RWPE2 (cell line): ENCODE data around the gene P3R3URF.
"Not testable (repeated sequence)": the region's sequence is repeated elsewhere in the genome, so short reads cannot be mapped to it uniquely, and the experiment has no call there.

Source experiments
- ATAC-seq: fragments of 200-7000 bp; cut with Tn5 transposase; 3 replicates; pipeline ENCODE4 v1.9.1; 2021; ENCODE audit warnings: low read depth
- DNase-seq: peaks from one replicate; pipeline ENCODE4 v3.0.0-alpha.2; 2020; ENCODE audit warnings: low spot score
- H3K27ac ChIP-seq: fragments of 450-650 bp; 2 replicates; pipeline ENCODE4 v1.5.1; 2017; ENCODE audit warnings: mild to moderate bottlenecking; ENCODE audit not compliant: poor library complexity, severe bottlenecking
- H3K27me3 ChIP-seq: fragments of 250-450 bp; sonication (Bioruptor Pico); 2 replicates; pipeline ENCODE4 v1.5.1; 2021; ENCODE audit warnings: mild to moderate bottlenecking, moderate library complexity; ENCODE audit not compliant: insufficient read depth, poor library complexity, severe bottlenecking
- H3K36me3 ChIP-seq: fragments of 250-450 bp; sonication (Bioruptor Pico); 2 replicates; pipeline ENCODE4 v1.5.1; 2020; ENCODE audit warnings: low read depth, mild to moderate bottlenecking, moderate library complexity
- H3K4me1 ChIP-seq: fragments of 250-450 bp; sonication (Bioruptor Pico); 2 replicates; pipeline ENCODE4 v1.5.1; 2021; ENCODE audit warnings: mild to moderate bottlenecking, moderate library complexity; ENCODE audit not compliant: insufficient read depth, poor library complexity, severe bottlenecking
- H3K4me3 ChIP-seq: fragments of 250-450 bp; sonication (Bioruptor Pico); 2 replicates; pipeline ENCODE4 v1.5.1; 2021; ENCODE audit warnings: mild to moderate bottlenecking, moderate library complexity; ENCODE audit not compliant: severe bottlenecking
- H3K9me3 ChIP-seq: fragments of 250-450 bp; sonication (Bioruptor Pico); 2 replicates; pipeline ENCODE4 v1.5.1; 2021; ENCODE audit warnings: mild to moderate bottlenecking, moderate library complexity; ENCODE audit not compliant: severe bottlenecking
- CTCF ChIP-seq: fragments of 450-650 bp; IDR thresholded peaks from one replicate; pipeline ENCODE4 v1.5.1; 2017; ENCODE audit warnings: mild to moderate bottlenecking, moderate library complexity; ENCODE audit not compliant: poor library complexity, severe bottlenecking

P3R3URF gene

GRCh38 chr1:46176211-46176865 is at the start of gene P3R3URF:
P3R3URF (minus strand) TSS chr1:46176488; CDS start chr1:46176471, 17 bp downstream.
- no peak for TF ChIP-seq CTCF
- no peak within 1 kb of the TSS for H3K4me3 ChIP-seq
- H3K36me3 ChIP-seq = no peaks in the 10 kb centered on the region
- peaks cover 21% of the 10 kb centered on the region for H3K4me1 ChIP-seq
- H3K9me3 ChIP-seq = no peaks in the 10 kb centered on the region
- DNase-seq (no peak), ATAC-seq (no peak)
- H3K27me3 ChIP-seq = no peaks in the 10 kb centered on the region
- no peak within 1 kb of the TSS for H3K27ac ChIP-seq

GRCh38 chr1:46224966-46225365 is 48.7 kb upstream of the P3R3URF start:
- no peaks in the 10 kb centered on the region for H3K4me1 ChIP-seq
- ATAC-seq = no peak
- H3K27me3 ChIP-seq = no peaks in the 10 kb centered on the region
- H3K4me3 ChIP-seq = no peak overlapping the region
- peaks cover 3% of the 10 kb centered on the region; the same call in 1 of the 2 replicates for H3K36me3 ChIP-seq
- DNase-seq = no peak
- TF ChIP-seq CTCF = no peak
- no peak overlapping the region for H3K27ac ChIP-seq
- H3K9me3 ChIP-seq = no peaks in the 10 kb centered on the region

GRCh38 chr1:46223472-46223943 is 47.2 kb upstream of the P3R3URF start:
- DNase-seq (peak; percentile 69), ATAC-seq (peak; percentile 92)
- Histone ChIP-seq H3K27me3 (no peaks in the 10 kb centered on the region), H3K9me3 (no peaks in the 10 kb centered on the region), H3K4me3 (no peak overlapping the region), H3K36me3 (peaks cover 9% of the 10 kb centered on the region; the same call in 1 of the 2 replicates), H3K27ac (no peak overlapping the region), H3K4me1 (peaks cover 6% of the 10 kb centered on the region)
- TF ChIP-seq CTCF = peak; percentile 97

GRCh38 chr1:46223055-46223454 is 46.8 kb upstream of the P3R3URF start:
- not testable (repeated sequence) for H3K36me3 ChIP-seq, H3K4me3 ChIP-seq, H3K27ac ChIP-seq, ATAC-seq, DNase-seq, H3K27me3 ChIP-seq, H3K4me1 ChIP-seq, H3K9me3 ChIP-seq

- DNase-seq = no peak
Observed at GRCh38 chr1:46221749-46222148, 45.5 kb upstream of the P3R3URF start.

More at GRCh38 chr1:46221749-46222148, 45.5 kb upstream of the P3R3URF start:
- Histone ChIP-seq H3K4me3 (no peak overlapping the region), H3K27ac (no peak overlapping the region), H3K4me1 (peaks cover 12% of the 10 kb centered on the region), H3K9me3 (no peaks in the 10 kb centered on the region), H3K27me3 (no peaks in the 10 kb centered on the region), H3K36me3 (peaks cover 9% of the 10 kb centered on the region; the same call in 1 of the 2 replicates)
- no peak for ATAC-seq
- TF ChIP-seq CTCF = no peak
